HepG2 (cell line): ENCODE measurements around the gene PCGF3. TPM values are rescaled to one million over a fixed set of nuclear protein-coding genes. Genes with fewer than 3 reads are reported as not detected.
A peak's percentile ranks its signal among the peaks of the same experiment; 100 is the strongest.

Experiments
- FOXO1 ChIP-seq: sonication (generic); formaldehyde crosslinking; IDR thresholded peaks from 2 replicates; pipeline ENCODE4 v1.4.0; 2020; ENCODE audit warnings: missing genetic modification reagents
- HNF4A ChIP-seq: sonication (generic); formaldehyde crosslinking; IDR thresholded peaks from 2 replicates; pipeline ENCODE4 v1.4.0; 2020; ENCODE audit warnings: missing genetic modification reagents
- KLF15 ChIP-seq: sonication (generic); formaldehyde crosslinking; IDR thresholded peaks from 2 replicates; pipeline ENCODE4 v1.8.1; 2023; ENCODE audit warnings: borderline replicate concordance, mild to moderate bottlenecking, inconsistent platforms, missing genetic modification reagents, mixed read lengths
- KMT2B ChIP-seq: IDR thresholded peaks from 2 replicates; pipeline ENCODE4 v1.6.1; 2016; ENCODE audit warnings: missing genetic modification reagents, missing compliant biosample characterization
- MBNL3 ChIP-seq: fragments of 250-450 bp; sonication (Bioruptor Pico); conservative IDR thresholded peaks from 2 replicates; pipeline ENCODE4 v1.8.0; 2022; ENCODE audit warnings: mild to moderate bottlenecking, inconsistent platforms
- MED1 ChIP-seq: sonication (generic); formaldehyde crosslinking; IDR thresholded peaks from 2 replicates; pipeline ENCODE4 v1.4.0; 2020; ENCODE audit warnings: missing genetic modification reagents
- POLR2AphosphoS5 ChIP-seq: IDR thresholded peaks from 2 replicates; pipeline ENCODE4 v1.6.1; 2012; ENCODE audit warnings: low read depth, low read length
- ZNF296 ChIP-seq: sonication (generic); formaldehyde crosslinking; conservative IDR thresholded peaks from 2 replicates; pipeline ENCODE4 v1.5.0; 2020; ENCODE audit warnings: mild to moderate bottlenecking, missing genetic modification reagents
- ZNF460 ChIP-seq: sonication (generic); formaldehyde crosslinking; IDR thresholded peaks from 2 replicates; pipeline ENCODE4 v1.5.1; 2020; ENCODE audit warnings: missing genetic modification reagents, mild to moderate bottlenecking, borderline replicate concordance
- ZNF512 ChIP-seq: sonication (generic); formaldehyde crosslinking; IDR thresholded peaks from 2 replicates; pipeline ENCODE4 v1.4.0; 2020; ENCODE audit warnings: mild to moderate bottlenecking, missing genetic modification reagents
- ZNF672 ChIP-seq: sonication (generic); formaldehyde crosslinking; IDR thresholded peaks from 2 replicates; pipeline ENCODE4 v1.8.1; 2022; ENCODE audit warnings: missing genetic modification reagents
- ZNF841 ChIP-seq: sonication (generic); formaldehyde crosslinking; IDR thresholded peaks from 2 replicates; pipeline ENCODE4 v1.8.1; 2023; ENCODE audit warnings: missing genetic modification reagents, borderline replicate concordance
- ZNF883 ChIP-seq: sonication (generic); formaldehyde crosslinking; IDR thresholded peaks from 2 replicates; pipeline ENCODE4 v1.5.1; 2020; ENCODE audit warnings: mild to moderate bottlenecking, missing genetic modification reagents; ENCODE audit errors: not compliant biosample characterization
- ZSCAN20 ChIP-seq: sonication (generic); formaldehyde crosslinking; IDR thresholded peaks from 2 replicates; pipeline ENCODE4 v1.4.0; 2020; ENCODE audit warnings: missing genetic modification reagents, mild to moderate bottlenecking, borderline replicate concordance
- polyA plus RNA-seq, 8 experiments: library from polyadenylated mRNA; depleted of rRNA in 3 of 8; stranded (reverse) in 7 of 8; unstranded in 1 of 8; fragments of >200 nt; fragmentation: Illumina TruSeq in 4 of 8; extraction: Trizol in 4 of 8; gene quantifications; 2 replicates each; pipeline versions ENCODE4 v1.2.1 to v1.2.3, GENCODE V29; 2011 to 2016; ENCODE audit warnings: low read depth in 4 of 8, missing spikeins in 1 of 8, mixed read lengths in 1 of 8; ENCODE audit not compliant: insufficient read depth in 1 of 8
- total RNA-seq, 5 experiments: library from RNA; depleted of rRNA; stranded (reverse); fragments of >200 nt; fragmentation: Illumina TruSeq; extraction: Trizol; gene quantifications; 2 replicates each; pipeline ENCODE4 v1.2.3, GENCODE V29; 2016; ENCODE audit warnings: low read depth in 1 of 5
- TF ChIP-seq, protein P1 (sequence below): sonication (generic); formaldehyde crosslinking; IDR thresholded peaks from 2 replicates; pipeline ENCODE4 v1.5.1; 2020; ENCODE audit warnings: mild to moderate bottlenecking, missing genetic modification reagents
- TF ChIP-seq, protein P2 (sequence below): sonication (generic); formaldehyde crosslinking; IDR thresholded peaks from 2 replicates; pipeline ENCODE4 v1.8.0; 2022; ENCODE audit warnings: mild to moderate bottlenecking, missing genetic modification reagents, moderate library complexity
- TF ChIP-seq, protein P3 (sequence below): sonication (generic); formaldehyde crosslinking; IDR thresholded peaks from 2 replicates; pipeline ENCODE4 v1.5.1; 2020; ENCODE audit warnings: missing genetic modification reagents, mild to moderate bottlenecking, borderline replicate concordance
- TF ChIP-seq, protein P4 (sequence below): IDR thresholded peaks from 2 replicates; pipeline ENCODE4 v1.6.1; 2016; ENCODE audit warnings: mild to moderate bottlenecking
- TF ChIP-seq, protein P5 (sequence below): sonication (generic); formaldehyde crosslinking; IDR thresholded peaks from 2 replicates; pipeline ENCODE4 v1.4.0; 2020; ENCODE audit warnings: missing genetic modification reagents

The PCGF3 gene
- total and polyA plus RNA-seq, 2 of the 13 experiments (the other 11 are each of a cell fraction or from before 2014, with no cell fraction given), result 28.6 to 66.2 TPM

DNA sequence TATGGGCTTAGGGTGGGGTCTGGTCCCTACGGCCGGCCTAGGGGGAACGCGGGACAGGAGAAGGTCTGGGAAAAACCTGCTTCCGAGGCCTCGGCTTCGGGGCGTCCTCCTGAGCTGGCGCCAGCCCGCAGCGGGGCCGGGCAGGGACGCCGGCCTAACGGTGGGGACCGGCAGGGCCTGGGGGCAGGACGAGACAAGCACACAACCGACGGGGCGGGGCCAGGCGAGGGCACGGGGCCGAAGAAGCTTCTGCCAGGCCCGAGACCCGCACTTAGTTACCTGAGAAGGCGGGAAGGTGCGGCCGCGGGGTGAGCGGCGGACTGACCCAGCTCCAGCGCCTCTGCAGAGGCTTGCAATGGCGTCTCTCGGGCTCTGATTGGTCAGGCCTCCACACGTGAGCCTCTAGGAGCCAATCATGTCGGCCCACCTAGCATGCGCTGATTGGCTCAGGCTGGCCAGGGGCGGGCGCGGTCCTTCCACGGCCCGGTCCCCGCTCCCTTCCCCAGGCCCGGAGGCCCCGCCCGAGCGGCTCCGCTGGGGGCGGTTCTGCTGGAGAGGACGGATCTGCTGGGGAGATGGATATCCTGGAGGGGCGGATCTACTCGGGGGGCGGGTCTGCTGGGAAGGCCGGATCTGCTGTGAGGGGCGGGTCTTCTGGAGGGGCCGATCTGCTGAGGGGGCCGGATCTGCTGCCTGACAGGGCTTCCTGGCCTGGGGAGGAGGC lies 76.0 kb downstream of the PCGF3 start (continued):
- TF ChIP-seq, protein P1, sequence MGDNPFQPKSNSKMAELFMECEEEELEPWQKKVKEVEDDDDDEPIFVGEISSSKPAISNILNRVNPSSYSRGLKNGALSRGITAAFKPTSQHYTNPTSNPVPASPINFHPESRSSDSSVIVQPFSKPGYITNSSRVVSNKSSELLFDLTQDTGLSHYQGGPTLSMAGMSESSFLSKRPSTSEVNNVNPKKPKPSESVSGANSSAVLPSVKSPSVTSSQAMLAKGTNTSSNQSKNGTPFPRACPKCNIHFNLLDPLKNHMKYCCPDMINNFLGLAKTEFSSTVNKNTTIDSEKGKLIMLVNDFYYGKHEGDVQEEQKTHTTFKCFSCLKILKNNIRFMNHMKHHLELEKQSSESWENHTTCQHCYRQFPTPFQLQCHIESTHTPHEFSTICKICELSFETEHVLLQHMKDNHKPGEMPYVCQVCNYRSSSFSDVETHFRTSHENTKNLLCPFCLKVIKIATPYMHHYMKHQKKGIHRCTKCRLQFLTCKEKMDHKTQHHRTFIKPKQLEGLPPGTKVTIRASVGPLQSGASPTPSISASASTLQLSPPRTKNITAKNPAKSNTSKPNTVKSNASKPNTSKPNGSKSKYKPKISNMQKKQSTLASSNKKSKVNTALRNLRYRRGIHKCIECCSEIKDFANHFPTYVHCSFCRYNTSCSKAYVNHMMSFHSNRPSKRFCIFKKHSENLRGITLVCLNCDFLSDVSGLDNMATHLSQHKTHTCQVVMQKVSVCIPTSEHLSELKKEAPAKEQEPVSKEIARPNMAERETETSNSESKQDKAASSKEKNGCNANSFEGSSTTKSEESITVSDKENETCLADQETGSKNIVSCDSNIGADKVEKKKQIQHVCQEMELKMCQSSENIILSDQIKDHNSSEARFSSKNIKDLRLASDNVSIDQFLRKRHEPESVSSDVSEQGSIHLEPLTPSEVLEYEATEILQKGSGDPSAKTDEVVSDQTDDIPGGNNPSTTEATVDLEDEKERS (CRISPR knock-in tag), result 0 out of 2 replicates have a peak, but pooled peaks have one; percentile 69
- TF ChIP-seq, protein P2, sequence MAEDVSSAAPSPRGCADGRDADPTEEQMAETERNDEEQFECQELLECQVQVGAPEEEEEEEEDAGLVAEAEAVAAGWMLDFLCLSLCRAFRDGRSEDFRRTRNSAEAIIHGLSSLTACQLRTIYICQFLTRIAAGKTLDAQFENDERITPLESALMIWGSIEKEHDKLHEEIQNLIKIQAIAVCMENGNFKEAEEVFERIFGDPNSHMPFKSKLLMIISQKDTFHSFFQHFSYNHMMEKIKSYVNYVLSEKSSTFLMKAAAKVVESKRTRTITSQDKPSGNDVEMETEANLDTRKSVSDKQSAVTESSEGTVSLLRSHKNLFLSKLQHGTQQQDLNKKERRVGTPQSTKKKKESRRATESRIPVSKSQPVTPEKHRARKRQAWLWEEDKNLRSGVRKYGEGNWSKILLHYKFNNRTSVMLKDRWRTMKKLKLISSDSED (CRISPR knock-in tag), result peak; percentile 97
- TF ChIP-seq ZNF512 (CRISPR knock-in tag), result no peak
- no peak for TF ChIP-seq ZNF841 (CRISPR knock-in tag)
- TF ChIP-seq ZNF672 (CRISPR knock-in tag), result no peak
- peak; percentile 9; the same call in 1 of the 2 replicates for TF ChIP-seq ZNF460
- no peak for TF ChIP-seq MBNL3 (CRISPR knock-in tag)
- TF ChIP-seq KMT2B (CRISPR knock-in tag), result 0 out of 2 replicates have a peak, but pooled peaks have one; percentile 6
- TF ChIP-seq, protein P3, sequence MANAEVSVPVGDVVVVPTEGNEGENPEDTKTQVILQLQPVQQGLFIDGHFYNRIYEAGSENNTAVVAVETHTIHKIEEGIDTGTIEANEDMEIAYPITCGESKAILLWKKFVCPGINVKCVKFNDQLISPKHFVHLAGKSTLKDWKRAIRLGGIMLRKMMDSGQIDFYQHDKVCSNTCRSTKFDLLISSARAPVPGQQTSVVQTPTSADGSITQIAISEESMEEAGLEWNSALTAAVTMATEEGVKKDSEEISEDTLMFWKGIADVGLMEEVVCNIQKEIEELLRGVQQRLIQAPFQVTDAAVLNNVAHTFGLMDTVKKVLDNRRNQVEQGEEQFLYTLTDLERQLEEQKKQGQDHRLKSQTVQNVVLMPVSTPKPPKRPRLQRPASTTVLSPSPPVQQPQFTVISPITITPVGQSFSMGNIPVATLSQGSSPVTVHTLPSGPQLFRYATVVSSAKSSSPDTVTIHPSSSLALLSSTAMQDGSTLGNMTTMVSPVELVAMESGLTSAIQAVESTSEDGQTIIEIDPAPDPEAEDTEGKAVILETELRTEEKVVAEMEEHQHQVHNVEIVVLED, result peak; percentile 62; the same call in 1 of the 2 replicates
- TF ChIP-seq ZSCAN20 (CRISPR knock-in tag), result peak; percentile 55; the same call in 1 of the 2 replicates
- TF ChIP-seq, protein P4, sequence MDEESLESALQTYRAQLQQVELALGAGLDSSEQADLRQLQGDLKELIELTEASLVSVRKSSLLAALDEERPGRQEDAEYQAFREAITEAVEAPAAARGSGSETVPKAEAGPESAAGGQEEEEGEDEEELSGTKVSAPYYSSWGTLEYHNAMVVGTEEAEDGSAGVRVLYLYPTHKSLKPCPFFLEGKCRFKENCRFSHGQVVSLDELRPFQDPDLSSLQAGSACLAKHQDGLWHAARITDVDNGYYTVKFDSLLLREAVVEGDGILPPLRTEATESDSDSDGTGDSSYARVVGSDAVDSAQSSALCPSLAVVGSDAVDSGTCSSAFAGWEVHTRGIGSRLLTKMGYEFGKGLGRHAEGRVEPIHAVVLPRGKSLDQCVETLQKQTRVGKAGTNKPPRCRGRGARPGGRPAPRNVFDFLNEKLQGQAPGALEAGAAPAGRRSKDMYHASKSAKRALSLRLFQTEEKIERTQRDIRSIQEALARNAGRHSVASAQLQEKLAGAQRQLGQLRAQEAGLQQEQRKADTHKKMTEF, result peak; percentile 83; the same call in 1 of the 2 replicates
- TF ChIP-seq, protein P5, sequence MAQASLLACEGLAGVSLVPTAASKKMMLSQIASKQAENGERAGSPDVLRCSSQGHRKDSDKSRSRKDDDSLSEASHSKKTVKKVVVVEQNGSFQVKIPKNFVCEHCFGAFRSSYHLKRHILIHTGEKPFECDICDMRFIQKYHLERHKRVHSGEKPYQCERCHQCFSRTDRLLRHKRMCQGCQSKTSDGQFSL (CRISPR knock-in tag), result no peak
- TF ChIP-seq ZNF296 (CRISPR knock-in tag), result 0 out of 2 replicates have a peak, but pooled peaks have one; percentile 60
- TF ChIP-seq ZNF883, result no peak
- TF ChIP-seq FOXO1 (CRISPR knock-in tag), result peak; percentile 32
- TF ChIP-seq POLR2AphosphoS5, result peak; percentile 89
- TF ChIP-seq KLF15 (CRISPR knock-in tag), result no peak; the same call in 1 of the 2 replicates
- peak; percentile 27; the same call in 1 of the 2 replicates for TF ChIP-seq MED1 (CRISPR knock-in tag)
- no peak for TF ChIP-seq HNF4A (CRISPR knock-in tag)
